CD4-positive, alpha-beta T cell treated with Interleukin-21 for 1 hour (primary cell): Measurements from ENCODE around the gene PLCL2.

Experiments
- DNase-seq: peaks from one replicate; pipeline ENCODE4 v3.0.0-alpha.2; 2020

PLCL2 gene

GRCh38 chr3:17129556-17129955 is 244.8 kb downstream of the PLCL2 start:
- no peak for DNase-seq

GRCh38 chr3:17130956-17131355 is 246.2 kb downstream of the PLCL2 start:
- no peak for DNase-seq

DNA sequence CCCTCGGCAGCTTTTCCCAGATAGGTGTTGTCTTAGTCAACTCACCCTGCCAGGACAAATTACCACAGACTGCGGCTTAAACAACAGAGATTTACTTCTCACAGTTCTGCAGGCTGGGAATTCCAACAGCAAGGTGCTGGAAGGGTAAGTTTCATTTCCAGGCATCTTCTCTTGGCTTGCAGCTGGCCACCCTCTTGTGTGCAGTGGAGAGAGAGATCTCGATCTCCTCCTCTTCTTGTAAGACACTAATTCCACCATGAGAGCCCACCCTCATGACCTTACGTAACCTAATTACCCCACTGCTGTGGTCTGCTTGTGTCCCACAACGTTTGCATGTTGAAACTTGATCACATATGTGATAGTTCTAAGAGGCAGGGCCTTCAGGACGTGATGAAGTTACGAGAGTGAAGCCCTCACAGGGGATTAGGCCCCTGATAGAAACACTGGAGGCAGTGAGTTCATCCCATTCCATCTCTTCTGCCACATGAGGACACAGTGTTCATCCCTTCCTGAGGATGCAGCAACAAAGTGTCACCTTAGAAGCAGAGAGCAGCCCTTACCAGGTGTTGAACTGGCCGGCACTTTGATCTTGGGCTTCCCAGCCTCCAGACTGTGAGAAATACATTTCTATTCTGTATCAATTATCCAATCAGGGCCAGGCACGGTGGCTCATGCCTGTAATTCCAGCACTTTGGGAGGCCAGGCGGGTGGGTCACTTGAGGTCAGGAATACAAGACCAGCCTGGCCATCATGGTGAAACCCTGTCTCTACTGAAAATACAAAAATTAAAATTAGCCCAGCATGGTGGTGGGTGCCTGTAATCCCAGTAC is 247.7 kb downstream of the PLCL2 start:
- no peak for DNase-seq

DNA sequence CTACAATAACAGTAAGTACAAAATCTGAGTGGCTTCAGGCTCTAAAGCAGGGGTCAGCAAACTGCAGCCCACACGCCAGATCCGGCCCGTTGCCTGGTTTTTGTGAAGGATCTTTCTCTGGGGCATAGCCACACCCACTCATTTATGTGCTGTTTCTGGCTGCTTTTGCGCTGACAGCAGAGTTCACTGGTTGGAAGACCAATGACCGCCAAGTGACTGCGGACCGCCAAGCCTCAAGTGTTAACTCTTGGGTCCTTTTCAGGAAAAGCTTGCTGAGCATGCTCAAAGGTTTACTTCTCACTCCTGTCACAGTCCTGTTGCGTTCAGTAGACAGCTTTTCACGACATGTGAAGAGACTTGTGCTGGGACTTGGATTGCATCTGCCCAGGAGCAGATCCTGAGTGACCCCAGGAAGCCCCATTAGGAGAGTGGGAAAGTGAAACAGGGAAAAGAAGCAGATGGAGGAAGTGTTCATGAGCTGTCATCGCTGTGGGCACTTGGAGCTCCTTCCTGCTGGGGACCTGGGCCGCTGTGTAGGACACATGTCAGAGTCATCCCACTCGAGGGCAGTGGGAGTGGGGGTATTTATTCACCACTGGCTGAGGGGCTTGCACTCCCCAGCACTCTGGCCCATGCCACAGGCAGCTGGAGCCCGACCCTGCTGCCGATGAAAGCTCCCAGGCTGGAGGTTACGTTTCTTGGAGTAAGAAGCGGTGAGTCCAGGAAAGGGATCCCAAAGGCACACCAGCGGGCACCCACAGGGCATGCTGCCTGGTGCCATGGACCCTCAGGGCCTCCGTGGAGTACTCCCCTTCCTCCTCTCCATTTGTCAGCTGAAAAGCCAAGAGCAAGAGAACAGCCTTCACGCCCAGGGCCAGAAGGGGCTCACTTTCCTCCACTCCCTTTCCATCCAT is 249.1 kb downstream of the PLCL2 start:
- no peak for DNase-seq

DNA sequence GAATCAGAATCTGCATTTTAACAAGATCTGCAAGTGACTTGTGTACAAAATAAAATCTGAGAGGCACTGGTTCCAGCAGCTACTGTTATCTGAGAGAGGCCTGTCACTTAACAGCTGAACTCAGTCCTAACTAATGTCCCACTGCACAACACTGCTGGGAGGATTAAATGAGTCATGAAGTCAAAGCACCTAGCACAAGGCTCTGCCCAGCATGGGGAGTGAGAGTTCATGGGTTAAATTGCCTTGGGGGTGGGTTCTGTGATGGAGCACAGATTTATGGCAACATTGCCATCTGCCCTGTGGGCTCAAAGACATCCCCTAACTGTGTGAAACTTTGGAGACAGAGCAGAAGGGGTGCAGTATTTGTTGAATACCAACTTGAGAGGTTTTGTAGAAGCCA is 250.9 kb downstream of the PLCL2 start:
- no peak for DNase-seq

GRCh38 chr3:17136136-17136721 is 251.5 kb downstream of the PLCL2 start:
- no peak for DNase-seq

DNA sequence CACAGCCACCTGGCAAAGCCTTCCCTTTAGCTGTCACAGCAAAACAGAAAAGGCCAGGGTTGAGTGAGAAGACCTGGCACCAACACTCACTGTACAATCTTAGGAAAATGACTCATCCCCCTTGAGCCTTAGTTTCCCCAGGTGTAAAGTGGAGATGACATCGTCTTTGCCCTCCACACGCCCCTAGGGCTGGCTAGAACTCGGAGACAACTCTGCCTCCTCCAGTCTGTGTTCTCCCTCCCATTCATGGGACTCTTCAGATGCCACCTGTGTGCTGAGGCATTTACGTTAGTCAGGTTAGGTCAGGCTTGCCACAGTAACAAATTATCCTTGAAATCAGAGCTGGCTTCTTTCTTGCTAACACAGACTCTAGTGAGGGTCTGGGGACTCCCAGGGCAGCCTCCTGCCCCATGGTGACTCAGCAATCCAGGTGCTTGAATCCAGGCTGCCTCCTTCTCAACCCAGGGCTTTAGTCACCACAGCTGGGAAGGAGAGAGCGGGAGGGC is 252.6 kb downstream of the PLCL2 start:
- DNase-seq = no peak

GRCh38 chr3:17138246-17139039 is 253.7 kb downstream of the PLCL2 start:
- DNase-seq = no peak
